Right lobe of liver (tissue), 4 donors: ENCODE measurements around the gene ITGB3.

Experiments
- CTCF ChIP-seq, 4 donors: fragments of 200-600 bp in 3 of 4; fragments of 450-650 bp in 1 of 4; IDR thresholded peaks; one replicate each; pipeline versions ENCODE4 v1.5.1 to v1.8.0; 2016 to 2022; ENCODE audit warnings: antibody characterized with exemption in 4 of 4, mild to moderate bottlenecking in 2 of 4
- POLR2A ChIP-seq: fragments of 450-650 bp; IDR thresholded peaks from one replicate; pipeline ENCODE4 v1.6.1; 2017; ENCODE audit warnings: antibody characterized with exemption, mild to moderate bottlenecking
- donor health status: DM: no; HTN: no; CAD: no.
- donor health status: DM: no; HTN: no; CAD: no.
- donor health status: DM: no; HTN: yes; CAD: no.

GRCh38 chr17:47243737-47244598 is 9.7 kb upstream of the ITGB3 start:
- TF ChIP-seq CTCF (IDR thresholded peaks at IDR 0.05) (no peak), POLR2A (no peak)
